H1 (cell line): ENCODE data around the gene CTLA4. TPM values are rescaled to one million over a fixed set of nuclear protein-coding genes. Genes with fewer than 3 reads are reported as not detected.

Experiments
- CTCF ChIA-PET: fragments of 300-600 bp; sonication (Branson Sonifier 250); formaldehyde crosslinking; loops from one replicate; lab custom pipeline; 2021; ENCODE audit not compliant: partially characterized antibody; lab: Charles Lee
- POLR2A ChIA-PET: fragments of 300-600 bp; sonication (Branson Sonifier 250); formaldehyde crosslinking; loops from one replicate; lab custom pipeline; 2021; ENCODE audit warnings: inconsistent platforms; ENCODE audit not compliant: partially characterized antibody; lab: Charles Lee
- DNase-seq, 2 experiments: peaks; one replicate each; pipeline versions ENCODE4 v3.0.0 to v3.0.0-alpha.2; 2010 to 2022; ENCODE audit warnings: low spot score in 2 of 2, low read depth in 1 of 2, mixed read lengths in 1 of 2
- FAIRE-seq: peaks from 2 replicates; lab custom pipeline; 2011; peaks lifted over from hg19 to GRCh38; lab: Jason Lieb, UNC
- H2AFZ ChIP-seq: 2 replicates; pipeline ENCODE4 v1.8.1; 2012; ENCODE audit warnings: low read length, inconsistent platforms
- H2AK5ac ChIP-seq: 2 replicates; pipeline ENCODE4 v1.6.1; 2013; ENCODE audit warnings: low read depth, low read length
- H2BK120ac ChIP-seq: replicated peaks from 2 replicates; pipeline ENCODE3; 2013; ENCODE audit warnings: low read depth, low read length, inconsistent platforms
- H2BK12ac ChIP-seq: 2 replicates; pipeline ENCODE4 v1.6.1; 2013; ENCODE audit warnings: low read depth, low read length
- H2BK15ac ChIP-seq: 2 replicates; pipeline ENCODE4 v1.6.1; 2013; ENCODE audit warnings: low read length
- H2BK20ac ChIP-seq: 2 replicates; pipeline ENCODE4 v1.6.1; 2013; ENCODE audit warnings: low read length
- H2BK5ac ChIP-seq: 2 replicates; pipeline ENCODE4 v1.6.1; 2013; ENCODE audit warnings: low read depth, low read length
- H3K14ac ChIP-seq: 2 replicates; pipeline ENCODE4 v1.6.1; 2013; ENCODE audit warnings: inconsistent platforms; ENCODE audit not compliant: insufficient read length
- H3K18ac ChIP-seq: 2 replicates; pipeline ENCODE4 v1.6.1; 2013; ENCODE audit warnings: low read length; ENCODE audit errors: extremely low read depth
- H3K23ac ChIP-seq: 2 replicates; pipeline ENCODE4 v1.6.1; 2013; ENCODE audit warnings: inconsistent platforms; ENCODE audit not compliant: insufficient read length
- H3K23me2 ChIP-seq: 2 replicates; pipeline ENCODE4 v1.6.1; 2013; ENCODE audit warnings: low read depth, low read length
- H3K27ac ChIP-seq: 2 replicates; pipeline ENCODE4 v1.6.1; 2011; ENCODE audit warnings: low read depth, low read length, inconsistent platforms
- H3K27me3 ChIP-seq, 4 experiments: replicated peaks in 1 of 4; 1 replicate in 1 of 4; 2 replicates in 3 of 4; pipeline versions ENCODE4 v1.6.1 to v1.8.1; 2011 to 2013; ENCODE audit warnings: low read length in 3 of 4, mild to moderate bottlenecking in 3 of 4, inconsistent platforms in 2 of 4, mixed read lengths in 2 of 4, moderate library complexity in 1 of 4; ENCODE audit not compliant: control insufficient read depth in 3 of 4, insufficient read depth in 3 of 4; ENCODE audit errors: extremely low read depth in 1 of 4
- H3K36me3 ChIP-seq, 4 experiments: 2 replicates each; pipeline versions ENCODE4 v1.6.1 to v1.8.1; 2011 to 2013; ENCODE audit warnings: mild to moderate bottlenecking in 4 of 4, low read length in 3 of 4, moderate library complexity in 2 of 4, control low read depth in 1 of 4, inconsistent platforms in 1 of 4; ENCODE audit not compliant: insufficient read depth in 4 of 4, control insufficient read depth in 2 of 4
- H3K4ac ChIP-seq: replicated peaks from 2 replicates; pipeline ENCODE3; 2013; ENCODE audit warnings: low read length, low read depth, mixed read lengths, inconsistent platforms; ENCODE audit not compliant: insufficient read length
- H3K4me1 ChIP-seq, 4 experiments: replicated peaks in 1 of 4; 1 replicate in 1 of 4; 2 replicates in 3 of 4; pipeline versions ENCODE4 v1.6.1 to v1.8.1; 2011 to 2013; ENCODE audit warnings: low read length in 3 of 4, inconsistent platforms in 2 of 4, mixed read lengths in 1 of 4; ENCODE audit not compliant: insufficient read depth in 4 of 4, control insufficient read depth in 3 of 4
- H3K4me2 ChIP-seq, 2 experiments: 2 replicates each; pipeline versions ENCODE4 v1.6.1 to v1.8.1; 2011 to 2013; ENCODE audit warnings: low read depth in 2 of 2, low read length in 2 of 2, control low read depth in 1 of 2, inconsistent platforms in 1 of 2, mild to moderate bottlenecking in 1 of 2; ENCODE audit not compliant: insufficient read depth in 1 of 2
- H3K4me3 ChIP-seq, 4 experiments: fragments of 200-600, 300-600 bp in 1 of 4; sonication (generic), shearing (Covaris generic), sonication (Bioruptor Twin) in 1 of 4; 2 replicates each; pipeline versions ENCODE4 v1.5.1 to v1.8.1; 2011 to 2016; ENCODE audit warnings: low read length in 4 of 4, low read depth in 3 of 4, control low read depth in 2 of 4, inconsistent platforms in 2 of 4, mild to moderate bottlenecking in 2 of 4, mixed read lengths in 1 of 4, moderate library complexity in 1 of 4; ENCODE audit not compliant: insufficient read depth in 2 of 4; ENCODE audit errors: extremely low read depth in 1 of 4
- H3K56ac ChIP-seq: replicated peaks from 2 replicates; pipeline ENCODE3; 2013; ENCODE audit warnings: low read depth, mild to moderate bottlenecking, mixed read lengths, low read length, inconsistent platforms; ENCODE audit not compliant: insufficient read length
- H3K79me1 ChIP-seq: 2 replicates; pipeline ENCODE4 v1.6.1; 2013; ENCODE audit warnings: low read depth, low read length, control low read depth
- H3K79me2 ChIP-seq, 2 experiments: 2 replicates each; pipeline versions ENCODE4 v1.6.1 to v1.8.1; 2012 to 2013; ENCODE audit warnings: low read length in 2 of 2, mild to moderate bottlenecking in 2 of 2, inconsistent platforms in 1 of 2; ENCODE audit not compliant: insufficient read depth in 2 of 2, control insufficient read depth in 1 of 2
- H3K9ac ChIP-seq, 4 experiments: replicated peaks in 1 of 4; 1 replicate in 1 of 4; 2 replicates in 3 of 4; pipeline versions ENCODE4 v1.6.1 to v1.8.1; 2011 to 2013; ENCODE audit warnings: low read depth in 3 of 4, low read length in 3 of 4, control low read depth in 2 of 4, mild to moderate bottlenecking in 2 of 4, moderate library complexity in 2 of 4, inconsistent platforms in 1 of 4; ENCODE audit errors: extremely low read depth in 1 of 4
- H3K9me3 ChIP-seq, 2 experiments: 2 replicates each; pipeline versions ENCODE4 v1.6.1 to v1.8.1; 2012 to 2013; ENCODE audit warnings: mild to moderate bottlenecking in 2 of 2, moderate library complexity in 2 of 2, control low read depth in 1 of 2, inconsistent platforms in 1 of 2, low read depth in 1 of 2, low read length in 1 of 2, mixed read lengths in 1 of 2; ENCODE audit not compliant: insufficient read depth in 2 of 2
- H4K20me1 ChIP-seq, 2 experiments: replicated peaks in 1 of 2; 2 replicates each; pipeline versions ENCODE3 to v1.8.1; 2011 to 2013; ENCODE audit warnings: inconsistent platforms in 2 of 2, low read length in 2 of 2, mild to moderate bottlenecking in 1 of 2; ENCODE audit not compliant: insufficient read depth in 2 of 2, control insufficient read depth in 1 of 2
- H4K5ac ChIP-seq: 2 replicates; pipeline ENCODE4 v1.6.1; 2013; ENCODE audit warnings: low read length, low read depth, mixed read lengths, inconsistent platforms; ENCODE audit not compliant: insufficient read length
- H4K8ac ChIP-seq: 2 replicates; pipeline ENCODE4 v1.8.0; 2013; ENCODE audit warnings: mild to moderate bottlenecking, moderate library complexity, low read length, inconsistent platforms; ENCODE audit not compliant: insufficient read depth; ENCODE audit errors: extremely low read depth
- H4K91ac ChIP-seq: replicated peaks from 2 replicates; pipeline ENCODE3; 2013; ENCODE audit warnings: low read length, mixed read lengths, inconsistent platforms; ENCODE audit not compliant: insufficient read length
- BACH1 ChIP-seq: IDR thresholded peaks from 2 replicates; pipeline ENCODE4 v1.6.1; 2012; ENCODE audit warnings: low read length, improper control_type of control experiment
- EP300 ChIP-seq, 2 experiments: IDR thresholded peaks; 1 replicate in 1 of 2; 2 replicates in 1 of 2; pipeline ENCODE4 v1.6.1; 2011 to 2012; ENCODE audit warnings: low read depth in 2 of 2, low read length in 2 of 2, mild to moderate bottlenecking in 2 of 2, borderline replicate concordance in 1 of 2, inconsistent platforms in 1 of 2, moderate library complexity in 1 of 2
- GABPA ChIP-seq: IDR thresholded peaks from 2 replicates; pipeline ENCODE4 v1.6.1; 2011; ENCODE audit warnings: mild to moderate bottlenecking, low read length, moderate library complexity, borderline replicate concordance; ENCODE audit not compliant: insufficient read depth
- HDAC2 ChIP-seq, 2 experiments: fragments of 300-600 bp in 1 of 2; sonication (generic) in 1 of 2; IDR thresholded peaks; 2 replicates each; pipeline ENCODE4 v1.6.1; 2011 to 2012; ENCODE audit warnings: low read depth in 2 of 2, low read length in 2 of 2, mild to moderate bottlenecking in 2 of 2, moderate library complexity in 2 of 2, borderline replicate concordance in 1 of 2, inconsistent platforms in 1 of 2
- RFX5 ChIP-seq: IDR thresholded peaks from 2 replicates; pipeline ENCODE4 v1.6.1; 2011; ENCODE audit warnings: low read depth, low read length, improper control_type of control experiment, borderline replicate concordance
- TAF7 ChIP-seq: optimal IDR thresholded peaks from 2 replicates; pipeline ENCODE3; 2011; ENCODE audit warnings: low read depth, mild to moderate bottlenecking, inconsistent platforms, low read length, moderate library complexity, borderline replicate concordance
- WGBS, 2 experiments: shearing (Covaris generic) in 1 of 2; methylation state at CpG; one replicate each; pipeline versions ENCODE4 v1.1.6 to v1.1.7; 2013 to 2015; ENCODE audit warnings: low lambda C conversion rate in 2 of 2, mixed read lengths in 2 of 2, inconsistent platforms in 1 of 2, low coverage in 1 of 2, missing lambda C conversion rate in 1 of 2; ENCODE audit not compliant: insufficient replicate concordance in 2 of 2, insufficient coverage in 1 of 2, insufficient read length in 1 of 2; ENCODE audit errors: extremely low coverage in 1 of 2, missing lambda C conversion rate in 1 of 2; 5-methylcytosine and 5-hydroxymethylcytosine counted together
- polyA plus RNA-seq, 7 experiments: library from polyadenylated mRNA; depleted of rRNA in 3 of 7; stranded (reverse) in 5 of 7; unstranded in 2 of 7; fragments of >200 nt in 5 of 7; fragments of 200-250 nt in 2 of 7; gene quantifications; 1 replicate in 5 of 7; 2 replicates in 1 of 7; 4 replicates in 1 of 7; pipeline versions ENCODE4 v1.2.1 to v1.2.3, GENCODE V29; 2011 to 2013; ENCODE audit warnings: missing spikeins in 2 of 7, mixed read lengths in 2 of 7
- total RNA-seq: library from RNA; stranded (reverse); fragmentation: NEBNext Ultra II Directional; extraction: Animal tissue kit (Norgen Biotek cat#: 25700); gene quantifications from 2 replicates; pipeline ENCODE4 v1.2.1, GENCODE V29; 2021
- TF ChIP-seq, protein P1 (sequence below): IDR thresholded peaks from 2 replicates; pipeline ENCODE4 v1.6.1; 2011; ENCODE audit warnings: low read length, improper control_type of control experiment
- TF ChIP-seq, protein P2 (sequence below): IDR thresholded peaks from 2 replicates; pipeline ENCODE4 v1.6.1; 2011; ENCODE audit warnings: low read depth, mild to moderate bottlenecking, low read length; ENCODE audit not compliant: insufficient read depth

The CTLA4 gene
- total and polyA plus RNA-seq, 2 of the 8 experiments (the other 6 are each of a cell fraction or from before 2014, with no cell fraction given) = not detected

DNA sequence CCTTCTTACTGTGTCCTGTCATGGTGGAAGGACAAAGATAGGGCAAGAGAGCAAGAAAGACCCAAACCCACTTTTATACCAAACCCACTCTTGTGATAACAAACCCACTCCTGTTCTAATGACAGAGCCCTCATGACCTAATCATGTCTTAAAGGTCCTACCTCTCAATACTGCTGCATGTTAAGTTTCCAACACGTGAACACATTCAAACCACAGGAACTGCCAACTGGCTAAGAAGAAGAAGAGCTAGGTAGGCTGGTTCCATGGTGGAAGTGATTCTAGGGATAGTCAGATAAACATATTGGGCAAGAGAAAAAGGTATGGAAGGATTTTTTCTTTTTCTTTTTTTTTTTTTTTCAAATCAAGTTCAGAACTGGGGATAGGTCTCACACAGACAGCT, 22.0 kb downstream of the CTLA4 start:
- H2BK120ac ChIP-seq = no peak overlapping the region
- H4K91ac ChIP-seq = no peak overlapping the region
- no peak overlapping the region for H2AFZ ChIP-seq
- no peak overlapping the region for H2BK12ac ChIP-seq
- H2AK5ac ChIP-seq = no peak overlapping the region
- H3K18ac ChIP-seq = no peak overlapping the region
- H3K4ac ChIP-seq = no peak overlapping the region
- H3K27me3 ChIP-seq = no peaks in the 10 kb centered on the region
- no peak overlapping the region for H3K4me3 ChIP-seq
- no peak overlapping the region for H4K8ac ChIP-seq
- no peaks in the 10 kb centered on the region for H3K4me1 ChIP-seq
- no peak overlapping the region for H3K9ac ChIP-seq
- no peak overlapping the region for H3K14ac ChIP-seq
- 94% methylated on average over 1 of the region's 1 CpG; no CpG with 5 or more reads in 1 of the 2 experiments for WGBS, 2 experiments
- H4K5ac ChIP-seq = no peak overlapping the region
- ChIA-PET POLR2A (no interaction called here), CTCF (interaction anchor here (0.7 to 1.0 kb wide), 2 partner anchors 10 to 183 kb away, joined by 3 to 4 read pairs; no protein-coding TSS in a partner anchor)
- H3K9me3 ChIP-seq = no peaks in the 10 kb centered on the region
- H3K79me2 ChIP-seq = no peaks in the 10 kb centered on the region
- no peak for FAIRE-seq
- no peaks in the 10 kb centered on the region for H3K23me2 ChIP-seq
- no peak overlapping the region for H3K4me2 ChIP-seq
- no peak overlapping the region for H3K56ac ChIP-seq
- H3K23ac ChIP-seq = no peak overlapping the region
- no peak overlapping the region for H3K27ac ChIP-seq
- no peak for DNase-seq
- H2BK20ac ChIP-seq = no peak overlapping the region
- H3K79me1 ChIP-seq = no peaks in the 10 kb centered on the region
- no peaks in the 10 kb centered on the region for H4K20me1 ChIP-seq
- no peak overlapping the region for H2BK5ac ChIP-seq
- no peak overlapping the region for H2BK15ac ChIP-seq
- no peaks in the 10 kb centered on the region for H3K36me3 ChIP-seq
- no peak for TF ChIP-seq HDAC2 (IDR thresholded peaks at IDR 0.05; ENCODE audit: borderline replicate concordance in 1 of 2, low read depth in 2 of 2, low read length in 2 of 2)
- TF ChIP-seq GABPA = no peak
- TF ChIP-seq BACH1 = no peak
- no peak for TF ChIP-seq TAF7
- TF ChIP-seq RFX5 = no peak
- TF ChIP-seq, protein P1, sequence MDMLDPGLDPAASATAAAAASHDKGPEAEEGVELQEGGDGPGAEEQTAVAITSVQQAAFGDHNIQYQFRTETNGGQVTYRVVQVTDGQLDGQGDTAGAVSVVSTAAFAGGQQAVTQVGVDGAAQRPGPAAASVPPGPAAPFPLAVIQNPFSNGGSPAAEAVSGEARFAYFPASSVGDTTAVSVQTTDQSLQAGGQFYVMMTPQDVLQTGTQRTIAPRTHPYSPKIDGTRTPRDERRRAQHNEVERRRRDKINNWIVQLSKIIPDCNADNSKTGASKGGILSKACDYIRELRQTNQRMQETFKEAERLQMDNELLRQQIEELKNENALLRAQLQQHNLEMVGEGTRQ = no peak
- no peak for TF ChIP-seq EP300 (IDR thresholded peaks at IDR 0.05; ENCODE audit: borderline replicate concordance in 1 of 2, low read depth in 2 of 2, low read length in 2 of 2)
- TF ChIP-seq, protein P2, sequence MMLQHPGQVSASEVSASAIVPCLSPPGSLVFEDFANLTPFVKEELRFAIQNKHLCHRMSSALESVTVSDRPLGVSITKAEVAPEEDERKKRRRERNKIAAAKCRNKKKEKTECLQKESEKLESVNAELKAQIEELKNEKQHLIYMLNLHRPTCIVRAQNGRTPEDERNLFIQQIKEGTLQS = no peak
